GM20000 (cell line): Measurements from ENCODE around the gene IRAK1.

Source experiments
- DNase-seq: peaks from one replicate; pipeline ENCODE4 v3.0.0; 2012; ENCODE audit warnings: low spot score
- CTCF ChIP-seq: IDR thresholded peaks from 2 replicates; pipeline ENCODE4 v1.5.1; 2012; ENCODE audit warnings: mild to moderate bottlenecking, control low read depth; ENCODE audit errors: extremely low read depth, missing control alignments

Gene IRAK1

GRCh38 chrX:154018518-154019060, 1.1 kb downstream of the IRAK1 start:
- DNase-seq, result no peak

GRCh38 chrX:154017766-154018517, 1.8 kb downstream of the IRAK1 start:
- DNase-seq, result no peak
- no peak for TF ChIP-seq CTCF

More at GRCh38 chrX:154018518-154019060, 1.1 kb downstream of the IRAK1 start:
- TF ChIP-seq CTCF, result no peak

GRCh38 chrX:154016366-154017076, 3.2 kb downstream of the IRAK1 start:
- no peak for DNase-seq
- TF ChIP-seq CTCF, result no peak

- no peak for TF ChIP-seq CTCF
- DNase-seq, result no peak
Observed at GRCh38 chrX:154015581-154016264, 4.0 kb downstream of the IRAK1 start.

- no peak for DNase-seq
- no peak for TF ChIP-seq CTCF
Observed at GRCh38 chrX:154014429-154015380, 5.0 kb downstream of the IRAK1 start.

GRCh38 chrX:154013614-154014360, 5.9 kb downstream of the IRAK1 start:
- peak; percentile 59 for DNase-seq
- TF ChIP-seq CTCF, result peak; percentile 29
